ENCODE results near the gene HOXC12.

Gene HOXC12

GRCh38 chr12:53961025-53961761 lies 6.5 kb downstream of the HOXC12 start:
- no peak for DNase-seq (ENCODE audit: low spot score)
- in situ Hi-C loops (cut with MboI; ENCODE audit: low pct_unique_long_range_greater_than_20kb, low sequenced_read_pairs, unreplicated experiment), result no loop called here
- TF ChIP-seq, protein P1, sequence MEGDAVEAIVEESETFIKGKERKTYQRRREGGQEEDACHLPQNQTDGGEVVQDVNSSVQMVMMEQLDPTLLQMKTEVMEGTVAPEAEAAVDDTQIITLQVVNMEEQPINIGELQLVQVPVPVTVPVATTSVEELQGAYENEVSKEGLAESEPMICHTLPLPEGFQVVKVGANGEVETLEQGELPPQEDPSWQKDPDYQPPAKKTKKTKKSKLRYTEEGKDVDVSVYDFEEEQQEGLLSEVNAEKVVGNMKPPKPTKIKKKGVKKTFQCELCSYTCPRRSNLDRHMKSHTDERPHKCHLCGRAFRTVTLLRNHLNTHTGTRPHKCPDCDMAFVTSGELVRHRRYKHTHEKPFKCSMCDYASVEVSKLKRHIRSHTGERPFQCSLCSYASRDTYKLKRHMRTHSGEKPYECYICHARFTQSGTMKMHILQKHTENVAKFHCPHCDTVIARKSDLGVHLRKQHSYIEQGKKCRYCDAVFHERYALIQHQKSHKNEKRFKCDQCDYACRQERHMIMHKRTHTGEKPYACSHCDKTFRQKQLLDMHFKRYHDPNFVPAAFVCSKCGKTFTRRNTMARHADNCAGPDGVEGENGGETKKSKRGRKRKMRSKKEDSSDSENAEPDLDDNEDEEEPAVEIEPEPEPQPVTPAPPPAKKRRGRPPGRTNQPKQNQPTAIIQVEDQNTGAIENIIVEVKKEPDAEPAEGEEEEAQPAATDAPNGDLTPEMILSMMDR (IDR thresholded peaks at IDR 0.05; ENCODE audit: extremely low read depth, insufficient read depth, missing control alignments), result no peak

GRCh38 chr12:53963005-53963404 lies 8.3 kb downstream of the HOXC12 start:
- TF ChIP-seq, protein P1 (IDR thresholded peaks at IDR 0.05; ENCODE audit: extremely low read depth, insufficient read depth, missing control alignments), result no peak
- no peak for DNase-seq (ENCODE audit: low spot score)
- in situ Hi-C loops (cut with MboI; ENCODE audit: low pct_unique_long_range_greater_than_20kb, low sequenced_read_pairs, unreplicated experiment), result no loop called here

DNA sequence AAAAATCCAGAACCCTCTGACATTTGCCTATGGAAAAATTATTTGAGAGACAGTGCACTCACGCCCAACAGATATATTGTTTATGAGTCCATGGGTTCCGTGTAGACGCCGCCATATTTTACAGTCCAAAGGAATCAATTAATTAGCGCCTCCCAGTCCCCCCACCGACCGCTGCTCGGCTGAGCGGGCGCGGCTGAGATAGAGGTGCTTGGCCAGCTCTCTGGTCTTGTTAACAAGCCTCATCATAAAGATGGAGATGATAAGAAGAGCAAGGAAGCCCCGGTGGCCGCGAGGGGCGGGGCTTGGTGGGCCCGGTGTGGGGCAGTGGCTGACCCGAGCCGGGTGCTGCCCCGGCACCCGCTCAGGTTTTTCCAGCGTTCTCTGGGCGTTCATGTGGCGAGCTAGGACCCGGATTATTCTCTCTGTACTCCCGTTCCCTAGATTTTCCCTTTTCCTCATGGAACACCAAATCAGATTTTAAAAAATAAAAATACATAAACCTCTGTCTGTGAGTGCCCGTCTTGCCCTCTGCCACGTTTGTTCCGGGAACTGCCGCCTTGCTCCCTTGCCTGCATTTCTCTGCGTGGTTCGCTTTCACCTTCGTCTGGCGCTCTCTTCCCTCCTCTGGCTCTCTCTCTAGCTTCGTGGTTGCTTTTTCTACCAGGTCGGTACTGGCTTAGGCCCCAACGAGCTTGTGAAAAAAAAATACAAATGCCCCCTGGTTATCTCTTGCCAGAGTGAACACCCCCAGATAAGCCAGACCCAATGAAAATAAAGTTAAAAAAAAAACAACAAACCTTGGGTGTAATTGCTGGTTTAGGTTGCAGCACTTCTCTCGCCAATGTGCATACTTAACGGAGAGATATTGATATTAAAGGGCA lies 9.0 kb downstream of the HOXC12 start:
- in situ Hi-C loops (cut with MboI; ENCODE audit: low pct_unique_long_range_greater_than_20kb, low sequenced_read_pairs, unreplicated experiment), result no loop called here
- DNase-seq (ENCODE audit: low spot score), result no peak
- TF ChIP-seq, protein P1 (IDR thresholded peaks at IDR 0.05; ENCODE audit: extremely low read depth, insufficient read depth, missing control alignments), result no peak

- in situ Hi-C loops (cut with MboI; ENCODE audit: low pct_unique_long_range_greater_than_20kb, low sequenced_read_pairs, unreplicated experiment), result no loop called here
- TF ChIP-seq, protein P1 (IDR thresholded peaks at IDR 0.05; ENCODE audit: extremely low read depth, insufficient read depth, missing control alignments), result no peak
- DNase-seq (ENCODE audit: low spot score), result no peak
Measured at GRCh38 chr12:53964315-53964713, 9.6 kb downstream of the HOXC12 start.

DNA sequence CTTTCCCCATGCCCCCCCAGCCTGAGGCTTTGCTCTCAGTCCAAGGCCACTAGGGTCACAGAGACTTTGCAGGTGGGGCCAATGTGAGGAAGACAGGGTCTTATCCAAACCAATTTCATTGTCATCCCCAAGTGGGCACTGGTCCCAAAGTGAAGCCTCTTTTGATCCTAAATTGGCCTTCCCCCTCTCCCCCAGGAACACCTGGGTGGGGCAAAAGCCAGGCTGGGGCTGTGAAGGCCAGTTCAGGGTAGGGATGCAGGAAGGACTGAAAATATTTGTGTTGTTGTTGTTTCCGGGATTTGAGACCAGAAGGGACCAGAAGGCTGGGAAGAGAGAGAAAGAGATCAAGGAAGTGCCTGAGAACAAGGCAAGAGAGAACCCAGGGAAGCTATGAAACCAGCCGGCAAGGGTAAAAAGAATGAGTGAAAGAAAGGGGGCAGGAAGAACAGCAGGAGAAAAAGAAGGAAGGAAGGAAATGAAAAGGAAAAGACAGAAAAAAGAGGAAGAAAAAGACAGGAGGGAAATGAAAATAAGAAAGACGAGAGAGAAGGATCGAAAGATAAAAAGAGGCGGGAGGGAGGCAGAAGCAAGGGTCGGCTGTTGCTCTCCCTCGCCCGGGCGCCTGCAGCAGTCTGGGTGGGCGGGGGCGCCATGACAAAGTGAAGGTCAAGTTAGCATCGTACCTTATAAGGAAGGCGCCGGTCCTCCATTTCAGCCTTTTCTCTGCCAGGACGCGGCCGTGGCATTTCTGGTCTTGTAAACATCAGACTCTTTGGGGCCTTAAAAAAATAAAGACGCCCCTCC lies 10.8 kb downstream of the HOXC12 start:
- no peak for DNase-seq (ENCODE audit: low spot score)
- in situ Hi-C loops (cut with MboI; ENCODE audit: low pct_unique_long_range_greater_than_20kb, low sequenced_read_pairs, unreplicated experiment), result no loop called here

GRCh38 chr12:53966085-53966384 lies 11.3 kb downstream of the HOXC12 start:
- TF ChIP-seq, protein P1 (IDR thresholded peaks at IDR 0.05; ENCODE audit: extremely low read depth, insufficient read depth, missing control alignments), result no peak
- in situ Hi-C loops (cut with MboI; ENCODE audit: low pct_unique_long_range_greater_than_20kb, low sequenced_read_pairs, unreplicated experiment), result no loop called here

More for the DNA sequence above, 10.8 kb downstream of the HOXC12 start:
- TF ChIP-seq, protein P1 (IDR thresholded peaks at IDR 0.05; ENCODE audit: extremely low read depth, insufficient read depth, missing control alignments), result no peak

More at GRCh38 chr12:53966085-53966384, 11.3 kb downstream of the HOXC12 start:
- DNase-seq (ENCODE audit: low spot score), result no peak
